HG02798 (cell line): ENCODE results near the gene MAPK1IP1L.

ENCODE experiments used
- ATAC-seq: cut with Tn5 transposase; IDR thresholded peaks from one replicate; pipeline ENCODE4 v1.9.1; 2021; ENCODE audit warnings: mild to moderate bottlenecking; ENCODE audit not compliant: unreplicated experiment, poor library complexity

MAPK1IP1L gene

GRCh38 chr14:55118761-55119160 lies 67.3 kb downstream of the MAPK1IP1L start:
- no peak for ATAC-seq
